ENCODE results near the gene ERGIC1.
"Not testable (repeated sequence)": the region's sequence is repeated elsewhere in the genome, so short reads cannot be mapped to it uniquely, and the experiment has no call there.

The ERGIC1 gene

DNA sequence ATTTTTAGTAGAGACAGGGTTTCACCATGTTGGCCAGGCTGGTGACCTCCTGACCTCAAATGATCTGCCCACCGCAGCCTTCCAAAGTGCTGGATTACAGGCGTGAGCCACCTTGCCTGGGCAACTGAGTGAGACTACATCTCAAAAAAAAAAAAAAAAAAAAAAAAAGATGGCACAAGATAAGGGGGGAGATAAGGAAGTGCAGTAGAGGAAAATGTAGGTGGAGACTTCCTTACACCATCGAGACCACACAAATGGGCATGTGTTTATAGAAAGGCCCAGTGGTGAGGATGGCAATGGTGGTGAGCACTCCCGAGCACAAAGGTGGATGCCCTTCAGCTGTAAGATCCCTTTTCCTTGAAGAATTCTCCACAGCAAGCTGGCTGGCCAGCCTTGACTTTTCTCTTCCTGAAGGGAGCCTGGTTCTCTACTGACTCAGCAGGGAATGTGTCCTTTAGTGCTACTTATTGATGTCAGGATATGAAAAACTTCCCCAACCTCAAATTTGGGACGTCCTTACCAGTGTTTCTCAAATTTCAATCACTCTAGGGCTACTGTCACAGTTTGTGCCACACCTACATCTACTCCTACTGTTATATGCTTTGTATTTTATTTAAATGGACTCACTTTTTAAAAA, 28.2 kb downstream of the ERGIC1 start:
- no peak overlapping the region for H3K4me3 ChIP-seq (ENCODE audit: low read depth, low read length)
- in situ Hi-C loops (cut with HindIII; ENCODE audit: low sequenced_read_pairs), result no loop called here
- DNase-seq (ENCODE audit: low read depth), result no peak
- TF ChIP-seq, protein P1, sequence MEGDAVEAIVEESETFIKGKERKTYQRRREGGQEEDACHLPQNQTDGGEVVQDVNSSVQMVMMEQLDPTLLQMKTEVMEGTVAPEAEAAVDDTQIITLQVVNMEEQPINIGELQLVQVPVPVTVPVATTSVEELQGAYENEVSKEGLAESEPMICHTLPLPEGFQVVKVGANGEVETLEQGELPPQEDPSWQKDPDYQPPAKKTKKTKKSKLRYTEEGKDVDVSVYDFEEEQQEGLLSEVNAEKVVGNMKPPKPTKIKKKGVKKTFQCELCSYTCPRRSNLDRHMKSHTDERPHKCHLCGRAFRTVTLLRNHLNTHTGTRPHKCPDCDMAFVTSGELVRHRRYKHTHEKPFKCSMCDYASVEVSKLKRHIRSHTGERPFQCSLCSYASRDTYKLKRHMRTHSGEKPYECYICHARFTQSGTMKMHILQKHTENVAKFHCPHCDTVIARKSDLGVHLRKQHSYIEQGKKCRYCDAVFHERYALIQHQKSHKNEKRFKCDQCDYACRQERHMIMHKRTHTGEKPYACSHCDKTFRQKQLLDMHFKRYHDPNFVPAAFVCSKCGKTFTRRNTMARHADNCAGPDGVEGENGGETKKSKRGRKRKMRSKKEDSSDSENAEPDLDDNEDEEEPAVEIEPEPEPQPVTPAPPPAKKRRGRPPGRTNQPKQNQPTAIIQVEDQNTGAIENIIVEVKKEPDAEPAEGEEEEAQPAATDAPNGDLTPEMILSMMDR (IDR thresholded peaks at IDR 0.05; ENCODE audit: low read depth, low read length, missing control alignments), result no peak

DNA sequence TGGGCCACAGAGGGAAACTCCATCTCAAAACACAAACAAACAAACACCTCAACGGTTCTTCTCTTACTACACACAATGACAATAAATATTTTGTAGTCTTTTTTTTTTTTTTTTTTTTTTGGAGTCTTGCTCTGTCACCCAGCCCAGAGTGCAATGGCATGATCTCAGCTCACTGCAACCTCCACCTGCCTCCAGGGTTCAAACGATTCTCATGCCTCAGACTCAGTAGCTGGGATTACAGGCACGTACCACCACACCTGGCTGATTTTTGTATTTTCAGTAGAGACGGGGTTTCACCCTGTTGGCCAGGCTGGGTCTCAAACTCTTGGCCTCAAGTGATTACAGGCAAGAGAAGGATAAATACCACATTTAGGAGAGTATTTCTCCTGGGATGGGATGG, 30.1 kb downstream of the ERGIC1 start:
- DNase-seq (ENCODE audit: low read depth); H3K4me3 ChIP-seq (ENCODE audit: low read depth, low read length); in situ Hi-C loops (cut with HindIII; ENCODE audit: low sequenced_read_pairs): not testable (repeated sequence)

DNA sequence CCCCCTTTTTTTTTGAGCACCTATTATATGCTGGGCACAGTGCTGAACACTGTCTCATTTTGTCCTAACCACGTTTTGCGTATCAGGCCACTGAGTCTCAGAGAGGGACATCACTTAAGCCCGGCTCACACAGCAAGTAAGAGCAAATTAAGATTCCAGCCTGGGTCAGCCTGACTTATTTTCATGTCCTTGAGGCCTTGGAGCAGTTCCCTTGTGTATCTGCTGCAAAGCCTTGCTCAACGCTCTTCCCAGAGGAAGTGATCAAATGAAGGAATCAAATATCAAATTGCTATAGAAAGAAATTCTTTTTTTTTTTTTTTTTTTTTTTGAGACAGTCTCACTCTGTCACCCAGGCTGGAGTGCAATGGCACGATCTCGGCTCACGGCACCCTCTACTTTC, 30.7 kb downstream of the ERGIC1 start:
- no peak overlapping the region for H3K4me3 ChIP-seq (ENCODE audit: low read depth, low read length)
- TF ChIP-seq, protein P1 (IDR thresholded peaks at IDR 0.05; ENCODE audit: low read depth, low read length, missing control alignments), result no peak
- DNase-seq (ENCODE audit: low read depth), result no peak
- in situ Hi-C loops (cut with HindIII; ENCODE audit: low sequenced_read_pairs), result no loop called here

DNA sequence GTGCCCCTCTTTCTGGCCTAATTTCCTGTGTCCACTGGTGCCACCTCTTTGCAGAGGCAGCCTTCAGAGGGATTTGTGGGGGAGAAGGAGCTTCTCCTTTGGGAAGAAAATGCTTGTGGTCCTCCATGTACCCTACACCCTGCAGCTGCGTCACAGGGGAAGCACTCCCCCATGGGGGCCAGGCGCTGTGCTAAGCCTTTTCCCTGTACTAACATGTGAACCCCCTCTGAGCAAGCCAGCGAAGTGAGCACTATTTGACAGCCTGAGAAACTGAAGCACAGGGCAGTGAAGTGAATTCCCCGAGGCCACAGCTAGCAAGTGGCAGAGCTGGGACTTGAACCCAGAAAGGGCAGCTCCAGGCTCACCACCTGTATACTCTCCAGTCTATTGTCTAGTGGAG, 32.3 kb downstream of the ERGIC1 start:
- TF ChIP-seq, protein P1 (IDR thresholded peaks at IDR 0.05; ENCODE audit: low read depth, low read length, missing control alignments), result no peak
- in situ Hi-C loops (cut with HindIII; ENCODE audit: low sequenced_read_pairs), result no loop called here
- H3K4me3 ChIP-seq (ENCODE audit: low read depth, low read length), result no peak overlapping the region
- DNase-seq (ENCODE audit: low read depth), result no peak

DNA sequence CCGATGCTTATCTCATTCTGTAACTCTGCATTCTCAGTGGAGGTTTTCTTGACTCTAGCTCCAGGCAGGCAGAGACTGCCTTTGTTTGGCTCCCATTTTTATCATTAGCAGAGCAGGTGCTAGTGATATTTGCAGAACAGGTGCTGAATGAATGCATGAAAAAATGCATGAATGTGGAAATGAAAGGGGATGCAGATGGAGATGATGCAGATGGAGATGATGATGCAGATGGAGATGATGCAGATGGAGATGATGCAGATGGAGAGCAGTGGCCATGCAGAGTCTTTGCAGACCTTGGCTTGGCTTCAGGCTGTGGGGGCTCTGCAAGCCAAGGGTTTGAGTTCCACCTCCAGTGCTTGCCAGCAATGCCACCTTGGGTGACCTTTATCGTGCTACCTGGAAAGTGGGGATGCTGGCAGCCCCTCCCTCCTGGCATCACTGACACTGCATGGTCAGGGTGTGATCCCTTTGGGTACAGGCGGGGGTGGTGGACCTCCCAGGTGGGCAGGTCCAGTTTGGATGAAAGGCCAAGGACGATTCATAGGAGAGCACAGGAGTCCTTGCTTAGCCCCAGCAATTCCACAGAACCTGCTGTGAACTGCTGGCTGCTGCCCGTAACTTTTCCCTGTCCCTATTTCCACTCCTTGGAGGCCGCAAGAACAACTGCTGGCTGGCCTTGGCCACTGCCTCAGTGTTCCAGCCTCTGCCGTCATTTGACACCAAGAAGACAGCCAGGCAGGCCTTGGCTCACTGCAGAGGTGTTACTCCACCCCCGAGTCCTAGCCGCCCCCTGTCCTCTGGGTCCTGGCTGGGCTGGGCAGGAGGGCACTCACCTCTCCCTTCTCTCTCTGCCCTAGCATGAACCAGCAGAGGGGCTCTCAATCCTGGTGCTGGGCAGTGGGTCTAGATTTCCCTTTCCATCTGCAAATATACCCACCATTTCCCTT, 33.0 kb downstream of the ERGIC1 start:
- no peak for DNase-seq (ENCODE audit: low read depth)
- TF ChIP-seq, protein P1 (IDR thresholded peaks at IDR 0.05; ENCODE audit: low read depth, low read length, missing control alignments), result no peak
- in situ Hi-C loops (cut with HindIII; ENCODE audit: low sequenced_read_pairs), result no loop called here
- H3K4me3 ChIP-seq (ENCODE audit: low read depth, low read length), result no peak overlapping the region

DNA sequence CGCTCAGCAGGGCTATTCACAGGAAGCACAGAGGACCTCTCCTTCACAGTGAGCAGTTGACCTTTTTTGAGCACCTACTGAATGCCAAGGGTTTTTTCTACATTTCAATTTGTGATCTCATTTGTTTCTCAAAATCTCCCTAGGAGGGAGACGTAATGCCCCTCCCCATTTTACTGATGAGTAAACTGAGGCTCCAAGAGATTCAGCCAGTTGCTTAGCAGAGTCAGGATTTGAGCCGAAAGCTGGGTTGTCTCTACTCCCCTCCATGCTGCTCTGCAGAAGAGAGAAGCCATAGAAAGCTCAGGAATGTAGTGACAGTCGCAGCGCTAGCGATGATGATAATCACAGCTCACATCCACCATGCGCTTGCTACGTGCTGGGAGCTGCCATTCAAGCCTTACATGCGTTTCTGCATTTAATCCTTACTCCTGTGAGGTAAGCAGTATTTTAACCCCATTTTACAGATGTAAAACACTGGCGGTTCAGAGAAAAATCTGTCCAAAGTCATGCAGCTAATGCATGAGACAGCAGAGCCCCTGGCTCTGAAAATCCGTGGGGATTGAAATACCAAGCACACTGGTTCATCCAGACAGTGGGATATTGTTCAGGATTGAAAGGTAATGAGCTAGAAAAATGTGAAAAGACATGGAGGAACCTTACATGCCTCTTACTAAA, 33.8 kb downstream of the ERGIC1 start:
- in situ Hi-C loops (cut with HindIII; ENCODE audit: low sequenced_read_pairs), result no loop called here
- DNase-seq (ENCODE audit: low read depth), result no peak
- TF ChIP-seq, protein P1 (IDR thresholded peaks at IDR 0.05; ENCODE audit: low read depth, low read length, missing control alignments), result no peak
- H3K4me3 ChIP-seq (ENCODE audit: low read depth, low read length), result no peak overlapping the region
